Measurements from ENCODE around the gene HIBCH.

HIBCH gene

GRCh38 chr2:190156530-190157212, 163.0 kb downstream of the HIBCH start:
- TF ChIP-seq CTCF (IDR thresholded peaks at IDR 0.05): no peak
